Pancreas (tissue), 10 donors: ENCODE measurements around the gene ALX3. TPM values are rescaled to one million over a fixed set of nuclear protein-coding genes. Genes with fewer than 3 reads are reported as not detected.
A peak's percentile ranks its signal among the peaks of the same experiment; 100 is the strongest.

Experiments used
- ATAC-seq, 4 donors: fragments of 200-7000 bp; cut with Tn5 transposase; one replicate each; pipeline versions ENCODE4 v1.8.0 to v1.9.1; 2020; ENCODE audit warnings: mild to moderate bottlenecking in 4 of 4, moderate library complexity in 4 of 4
- DNase-seq, 6 donors: peaks; one replicate each; pipeline ENCODE4 v3.0.0-alpha.2; 2020
- FAIRE-seq: peaks from 2 replicates; lab custom pipeline; 2012; peaks lifted over from hg19 to GRCh38; lab: Jason Lieb, UNC
- H3K27ac ChIP-seq, 4 donors: fragments of 200-600 bp; sonication (generic); 1 replicate in 3 of 4; 2 replicates in 1 of 4; pipeline versions ENCODE4 v1.5.0 to v1.8.0; 2020
- H3K27me3 ChIP-seq, 4 donors: fragments of 200-600 bp; one replicate each; pipeline ENCODE4 v1.8.0; 2021
- H3K36me3 ChIP-seq, 3 donors: fragments of 200-600 bp; sonication (generic) in 1 of 3; one replicate each; pipeline versions ENCODE4 v1.5.0 to v1.8.0; 2020 to 2021
- H3K4me1 ChIP-seq, 3 donors: fragments of 200-600 bp; one replicate each; pipeline ENCODE4 v1.8.0; 2021
- H3K4me3 ChIP-seq, 4 donors: fragments of 200-600 bp; sonication (generic) in 2 of 4; one replicate each; pipeline versions ENCODE4 v1.5.0 to v1.8.0; 2020 to 2021
- H3K9me3 ChIP-seq, 4 donors: fragments of 200-600 bp; one replicate each; pipeline ENCODE4 v1.8.0; 2021
- CTCF ChIP-seq, 4 donors: fragments of 200-600 bp; sonication (generic) in 3 of 4; IDR thresholded peaks; one replicate each; pipeline versions ENCODE4 v1.5.0 to v1.8.0; 2021; ENCODE audit warnings: antibody characterized with exemption in 4 of 4
- WGBS, 2 donors: extraction: QIAGEN DNeasy Blood & Tissue Kit; methylation state at CpG; one replicate each; pipeline ENCODE4 v1.1.7; 2013; 5-methylcytosine and 5-hydroxymethylcytosine counted together
- intact Hi-C, 3 donors: fragments of 100-400 bp; cut with DNase I; formaldehyde crosslinking; loops; one replicate each; pipeline versions ENCODE4 v1.11.1 to v1.14.2; 2022
- polyA plus RNA-seq, 2 donors: library from polyadenylated mRNA; stranded (reverse); fragments of 200-250 nt; gene quantifications; one replicate each; pipeline ENCODE4 v1.2.3, GENCODE V29; 2013
- total RNA-seq, 6 donors: library from RNA; stranded (reverse); fragmentation: NEBNext Ultra II Directional in 4 of 6; extraction: Animal tissue kit (Norgen Biotek cat#: 25700) in 4 of 6; gene quantifications; one replicate each; pipeline versions ENCODE4 v1.2.1 to v1.2.4, GENCODE V29; 2021 to 2023
- donor health status: healthy with polysubstance abuse.
- donor health status: DM: no; HTN: no; CAD: no; lungs with moderate emphysema.
- donor health status: DM: no; HTN: no; CAD: no.
- donor health status: control.
- donor health status: control.
- donor health status: Bipolar disorder and iron deficiency.
- donor health status: DM: yes; HTN: yes; CAD: no.
- donor health status: DM: no; HTN: no; CAD: no.
- donor health status: DM: no; HTN: no; CAD: no.
- donor health status: DM: yes; HTN: yes; CAD: no.

The ALX3 gene
- total and polyA plus RNA-seq, 8 donors, result 0.35 TPM; not detected in 7

GRCh38 chr1:110012100-110012780 lies 58.2 kb downstream of the ALX3 start:
- no peak overlapping the region for H3K4me3 ChIP-seq
- intact Hi-C loops, result no loop called here
- no peaks in the 10 kb centered on the region for H3K27me3 ChIP-seq
- FAIRE-seq, result no peak
- ATAC-seq, result peak in 1 of 4 donors; percentile 11
- H3K9me3 ChIP-seq, result no peaks in the 10 kb centered on the region
- TF ChIP-seq CTCF (IDR thresholded peaks at IDR 0.05), result no peak
- no peak for DNase-seq
- peaks cover 13 to 69% (median 45%) of the 10 kb centered on the region in 3 donors for H3K36me3 ChIP-seq
- 63 to 67% methylated on average over 6 of the region's 6 CpGs for WGBS, 2 donors
- H3K4me1 ChIP-seq, result peaks cover 0 to 11% (median 0%) of the 10 kb centered on the region in 3 donors
- no peak overlapping the region for H3K27ac ChIP-seq

GRCh38 chr1:110011527-110012041 lies 58.9 kb downstream of the ALX3 start:
- Histone ChIP-seq H3K4me3 (no peak overlapping the region), H3K4me1 (peaks cover 0 to 16% (median 0%) of the 10 kb centered on the region in 3 donors), H3K36me3 (peaks cover 12 to 62% (median 45%) of the 10 kb centered on the region in 3 donors), H3K27me3 (no peaks in the 10 kb centered on the region), H3K27ac (no peak overlapping the region), H3K9me3 (no peaks in the 10 kb centered on the region)
- FAIRE-seq (no peak), DNase-seq (no peak), ATAC-seq (peak in 3 of 4 donors; percentile 81 to 91 (median 83))
- 46 to 50% methylated on average over 2 of the region's 2 CpGs for WGBS, 2 donors
- peak in 3 of 4 donors; percentile 8 to 24 (median 22) for TF ChIP-seq CTCF (IDR thresholded peaks at IDR 0.05)
- intact Hi-C loops, result no loop called here

Other genes starting within 250 kb of the ALX3 start
- gene CSF1, start 159.8 kb downstream of the ALX3 start, total RNA-seq, result 10 to 100 TPM in 4 of 6 donors, 1 to 10 TPM in 2; 6.7 to 38.3 (median 13.4) TPM
- 10 to 100 TPM; 15.5 to 16.5 TPM for gene CSF1, start 159.8 kb downstream of the ALX3 start, polyA plus RNA-seq
- 10 to 100 TPM; 44.5 to 85.5 (median 50.1) TPM for gene AHCYL1, start 85.9 kb downstream of the ALX3 start, total RNA-seq
- gene AHCYL1, start 85.9 kb downstream of the ALX3 start, polyA plus RNA-seq, result 10 to 100 TPM; 29.8 to 55.1 TPM
- 10 to 100 TPM; 10.7 to 24.9 (median 13.1) TPM for gene STRIP1, start 36.0 kb downstream of the ALX3 start, total RNA-seq
- gene STRIP1, start 36.0 kb downstream of the ALX3 start, polyA plus RNA-seq, result 10 to 100 TPM; 15.9 to 20.4 TPM
- gene UBL4B, start 41.8 kb upstream of the ALX3 start, total RNA-seq, result not detected
- gene UBL4B, start 41.8 kb upstream of the ALX3 start, polyA plus RNA-seq, result not detected
- 1 to 10 TPM in 2 of 6 donors, under 1 TPM in 4; 0.31 to 2.4 (median 0.67) TPM for gene SLC6A17, start 79.8 kb upstream of the ALX3 start, total RNA-seq
- 1 to 10 TPM; 2.1 to 7.1 TPM for gene SLC6A17, start 79.8 kb upstream of the ALX3 start, polyA plus RNA-seq
- 10 to 100 TPM in 3 of 6 donors, 1 to 10 TPM in 3; 7.8 to 18.6 (median 10.5) TPM for gene KCNC4, start 139.6 kb upstream of the ALX3 start, total RNA-seq
- 1 to 10 TPM; 5.4 to 5.8 TPM for gene KCNC4, start 139.6 kb upstream of the ALX3 start, polyA plus RNA-seq